K562 (cell line): ENCODE measurements around the gene NRIP2. TPM values are rescaled to one million over a fixed set of nuclear protein-coding genes. Genes with fewer than 3 reads are reported as not detected.

Experiments
- ESRRA ChIP-seq: fragments of 450-650 bp; IDR thresholded peaks from 2 replicates; pipeline ENCODE4 v1.6.1; 2014; ENCODE audit warnings: low read depth, mild to moderate bottlenecking, moderate library complexity, borderline replicate concordance
- ETS2 ChIP-seq: IDR thresholded peaks from 2 replicates; pipeline ENCODE4 v1.6.1; 2016; ENCODE audit warnings: borderline replicate concordance, missing genetic modification characterization, mild to moderate bottlenecking, moderate library complexity, missing compliant biosample characterization; ENCODE audit not compliant: poor library complexity, severe bottlenecking
- HDGF ChIP-seq: fragments of 450-650 bp; IDR thresholded peaks from 2 replicates; pipeline ENCODE4 v1.6.1; 2016
- IFI16 ChIP-seq: fragments of 250-450 bp; sonication (Bioruptor Pico); IDR thresholded peaks from 2 replicates; pipeline ENCODE4 v2.1.2; 2022; ENCODE audit warnings: mild to moderate bottlenecking, inconsistent platforms
- JUN ChIP-seq, 2 experiments: sonication (generic) in 1 of 2; formaldehyde crosslinking in 1 of 2; IDR thresholded peaks; 2 replicates each; pipeline versions ENCODE4 v1.6.1 to v1.8.0; 2012 to 2022; ENCODE audit warnings: borderline replicate concordance in 2 of 2, mild to moderate bottlenecking in 2 of 2, improper control_type of control experiment in 1 of 2, low read depth in 1 of 2, low read length in 1 of 2, missing genetic modification reagents in 1 of 2
- ZFP1 ChIP-seq: fragments of 450-650 bp; formaldehyde crosslinking; IDR thresholded peaks from 2 replicates; pipeline ENCODE4 v1.4.0; 2020; ENCODE audit warnings: mild to moderate bottlenecking, mixed read lengths
- ZNF121 ChIP-seq: sonication (generic); formaldehyde crosslinking; conservative IDR thresholded peaks from 2 replicates; pipeline ENCODE4 v1.8.0; 2022; ENCODE audit warnings: missing genetic modification reagents
- ZNF77 ChIP-seq: fragments of 250-450 bp; sonication (Bioruptor Pico); IDR thresholded peaks from 2 replicates; pipeline ENCODE4 v1.5.0; 2020
- ZSCAN32 ChIP-seq: fragments of 450-650 bp; formaldehyde crosslinking; IDR thresholded peaks from 2 replicates; pipeline ENCODE4 v1.4.0; 2020; ENCODE audit warnings: mild to moderate bottlenecking, moderate library complexity
- polyA plus RNA-seq, 8 experiments: library from polyadenylated mRNA; depleted of rRNA in 4 of 8; stranded (reverse) in 5 of 8; unstranded in 3 of 8; fragments of >200 nt; fragmentation: Nextera tagmentation in 2 of 8; fragmentation: Illumina TruSeq in 1 of 8; extraction: Ambion mirVana in 2 of 8; extraction: Trizol in 1 of 8; gene quantifications; 2 replicates each; pipeline versions ENCODE4 v1.2.1 to v1.2.3, GENCODE V29; 2011 to 2014; ENCODE audit warnings: inconsistent platforms in 1 of 8, missing spikeins in 1 of 8
- total RNA-seq, 7 experiments: library from RNA; depleted of rRNA in 6 of 7; stranded (reverse); fragments of >200 nt in 6 of 7; fragmentation: Illumina TruSeq in 2 of 7; extraction: Trizol in 2 of 7; gene quantifications; 2 replicates each; pipeline versions ENCODE4 v1.2.1 to v1.2.3, GENCODE V29; 2011 to 2021; ENCODE audit warnings: low replicate concordance in 1 of 7
- TF ChIP-seq, protein P1 (sequence below): IDR thresholded peaks from 2 replicates; pipeline ENCODE4 v1.6.1; 2011; ENCODE audit not compliant: insufficient read length; ENCODE audit errors: extremely low read depth
- TF ChIP-seq, protein P2 (sequence below): sonication (generic); formaldehyde crosslinking; IDR thresholded peaks from 2 replicates; pipeline ENCODE4 v1.8.1; 2022; ENCODE audit warnings: missing genetic modification reagents
- TF ChIP-seq, protein P3 (sequence below): sonication (generic); formaldehyde crosslinking; IDR thresholded peaks from 2 replicates; pipeline ENCODE4 v1.5.0; 2020; ENCODE audit warnings: missing genetic modification reagents
- TF ChIP-seq, protein P4 (sequence below), 2 experiments: fragments of 450-650 bp in 1 of 2; sonication (generic) in 1 of 2; formaldehyde crosslinking in 1 of 2; IDR thresholded peaks in 1 of 2; conservative IDR thresholded peaks in 1 of 2; 2 replicates each; pipeline versions ENCODE4 v1.6.1 to v1.8.1; 2016 to 2023; ENCODE audit warnings: mild to moderate bottlenecking in 2 of 2, moderate library complexity in 2 of 2, inconsistent platforms in 1 of 2, missing genetic modification reagents in 1 of 2
- TF ChIP-seq, protein P5 (sequence below): sonication (generic); formaldehyde crosslinking; IDR thresholded peaks from 2 replicates; pipeline ENCODE4 v1.8.0; 2022; ENCODE audit warnings: mild to moderate bottlenecking, missing genetic modification reagents
- TF ChIP-seq, protein P6 (sequence below): fragments of 250-450 bp; sonication (Bioruptor Pico); IDR thresholded peaks from 2 replicates; pipeline ENCODE4 v1.5.1; 2021; ENCODE audit warnings: mild to moderate bottlenecking

Gene NRIP2
- total and polyA plus RNA-seq, 9 of the 15 experiments (the other 6 are each of a cell fraction or from before 2014, with no cell fraction given): 0.07 to 0.10 TPM; not detected in 7

DNA sequence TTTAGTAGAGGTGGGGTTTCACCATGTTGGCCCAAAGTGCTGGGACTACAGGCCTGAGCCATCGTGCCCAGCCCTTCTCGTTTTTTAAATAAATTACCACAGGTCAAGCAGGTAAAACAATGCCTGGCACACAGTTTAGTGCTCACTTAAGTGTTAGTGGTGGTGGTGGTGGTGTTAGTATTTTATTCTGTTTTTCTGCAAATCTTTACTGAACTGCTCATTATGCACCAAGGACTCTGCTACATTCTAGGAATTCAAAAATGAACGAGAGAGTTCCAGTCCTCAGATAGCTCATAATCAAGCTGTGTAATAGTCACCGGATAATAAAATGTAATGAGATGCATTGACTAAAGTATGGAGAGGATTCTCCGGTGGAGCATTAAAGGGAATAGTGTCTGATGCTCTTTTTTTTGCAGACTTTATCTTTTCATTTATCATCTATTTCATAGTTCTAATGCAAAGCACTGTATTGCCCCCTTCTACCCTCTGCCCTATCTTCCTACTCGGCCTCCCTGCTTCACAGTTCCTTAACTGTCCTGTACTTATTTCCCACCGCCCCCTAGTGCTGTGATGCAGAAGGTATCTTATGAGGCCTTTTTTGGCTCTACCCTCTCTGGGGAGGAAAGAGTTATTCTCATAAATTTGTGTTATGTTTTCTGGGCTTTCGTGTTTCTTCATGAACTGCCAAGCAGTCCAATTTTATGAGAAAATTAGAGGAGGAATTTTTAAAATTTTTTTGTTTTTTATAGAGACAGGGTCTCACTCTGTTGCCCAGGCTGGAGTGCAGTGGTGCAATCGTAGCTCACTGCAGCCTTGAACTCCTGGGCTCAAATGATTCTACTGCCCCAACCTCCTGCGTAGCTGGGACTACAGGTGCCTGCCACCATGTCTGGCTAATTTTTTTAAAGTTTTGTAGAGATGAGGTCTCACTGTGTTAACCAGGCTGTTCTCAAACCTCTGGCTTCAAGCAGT, 21.3 kb downstream of the NRIP2 start (continued):
- TF ChIP-seq, protein P1, sequence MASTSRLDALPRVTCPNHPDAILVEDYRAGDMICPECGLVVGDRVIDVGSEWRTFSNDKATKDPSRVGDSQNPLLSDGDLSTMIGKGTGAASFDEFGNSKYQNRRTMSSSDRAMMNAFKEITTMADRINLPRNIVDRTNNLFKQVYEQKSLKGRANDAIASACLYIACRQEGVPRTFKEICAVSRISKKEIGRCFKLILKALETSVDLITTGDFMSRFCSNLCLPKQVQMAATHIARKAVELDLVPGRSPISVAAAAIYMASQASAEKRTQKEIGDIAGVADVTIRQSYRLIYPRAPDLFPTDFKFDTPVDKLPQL: no peak
- TF ChIP-seq HDGF: no peak
- TF ChIP-seq ZSCAN32 (CRISPR knock-in tag): no peak
- TF ChIP-seq IFI16 (CRISPR knock-in tag): no peak
- TF ChIP-seq, protein P2, sequence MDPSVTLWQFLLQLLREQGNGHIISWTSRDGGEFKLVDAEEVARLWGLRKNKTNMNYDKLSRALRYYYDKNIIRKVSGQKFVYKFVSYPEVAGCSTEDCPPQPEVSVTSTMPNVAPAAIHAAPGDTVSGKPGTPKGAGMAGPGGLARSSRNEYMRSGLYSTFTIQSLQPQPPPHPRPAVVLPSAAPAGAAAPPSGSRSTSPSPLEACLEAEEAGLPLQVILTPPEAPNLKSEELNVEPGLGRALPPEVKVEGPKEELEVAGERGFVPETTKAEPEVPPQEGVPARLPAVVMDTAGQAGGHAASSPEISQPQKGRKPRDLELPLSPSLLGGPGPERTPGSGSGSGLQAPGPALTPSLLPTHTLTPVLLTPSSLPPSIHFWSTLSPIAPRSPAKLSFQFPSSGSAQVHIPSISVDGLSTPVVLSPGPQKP: no peak
- peak; percentile 91 for TF ChIP-seq ZNF121 (CRISPR knock-in tag)
- no peak for TF ChIP-seq ETS2 (tag)
- TF ChIP-seq ESRRA: no peak
- TF ChIP-seq, protein P3, sequence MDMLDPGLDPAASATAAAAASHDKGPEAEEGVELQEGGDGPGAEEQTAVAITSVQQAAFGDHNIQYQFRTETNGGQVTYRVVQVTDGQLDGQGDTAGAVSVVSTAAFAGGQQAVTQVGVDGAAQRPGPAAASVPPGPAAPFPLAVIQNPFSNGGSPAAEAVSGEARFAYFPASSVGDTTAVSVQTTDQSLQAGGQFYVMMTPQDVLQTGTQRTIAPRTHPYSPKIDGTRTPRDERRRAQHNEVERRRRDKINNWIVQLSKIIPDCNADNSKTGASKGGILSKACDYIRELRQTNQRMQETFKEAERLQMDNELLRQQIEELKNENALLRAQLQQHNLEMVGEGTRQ (CRISPR knock-in tag): no peak
- TF ChIP-seq, protein P4, sequence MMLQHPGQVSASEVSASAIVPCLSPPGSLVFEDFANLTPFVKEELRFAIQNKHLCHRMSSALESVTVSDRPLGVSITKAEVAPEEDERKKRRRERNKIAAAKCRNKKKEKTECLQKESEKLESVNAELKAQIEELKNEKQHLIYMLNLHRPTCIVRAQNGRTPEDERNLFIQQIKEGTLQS (IDR thresholded peaks at IDR 0.05): no peak
- TF ChIP-seq, protein P4 (CRISPR knock-in tag; conservative IDR thresholded peaks at IDR 0.05): no peak
- no peak for TF ChIP-seq ZFP1 (CRISPR knock-in tag)
- TF ChIP-seq JUN (IDR thresholded peaks at IDR 0.05; ENCODE audit: borderline replicate concordance, low read depth, low read length): no peak
- TF ChIP-seq JUN (CRISPR knock-in tag; IDR thresholded peaks at IDR 0.05; ENCODE audit: borderline replicate concordance): no peak
- no peak for TF ChIP-seq ZNF77 (CRISPR knock-in tag)
- TF ChIP-seq, protein P5, sequence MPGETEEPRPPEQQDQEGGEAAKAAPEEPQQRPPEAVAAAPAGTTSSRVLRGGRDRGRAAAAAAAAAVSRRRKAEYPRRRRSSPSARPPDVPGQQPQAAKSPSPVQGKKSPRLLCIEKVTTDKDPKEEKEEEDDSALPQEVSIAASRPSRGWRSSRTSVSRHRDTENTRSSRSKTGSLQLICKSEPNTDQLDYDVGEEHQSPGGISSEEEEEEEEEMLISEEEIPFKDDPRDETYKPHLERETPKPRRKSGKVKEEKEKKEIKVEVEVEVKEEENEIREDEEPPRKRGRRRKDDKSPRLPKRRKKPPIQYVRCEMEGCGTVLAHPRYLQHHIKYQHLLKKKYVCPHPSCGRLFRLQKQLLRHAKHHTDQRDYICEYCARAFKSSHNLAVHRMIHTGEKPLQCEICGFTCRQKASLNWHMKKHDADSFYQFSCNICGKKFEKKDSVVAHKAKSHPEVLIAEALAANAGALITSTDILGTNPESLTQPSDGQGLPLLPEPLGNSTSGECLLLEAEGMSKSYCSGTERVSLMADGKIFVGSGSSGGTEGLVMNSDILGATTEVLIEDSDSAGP: no peak
- TF ChIP-seq, protein P6, sequence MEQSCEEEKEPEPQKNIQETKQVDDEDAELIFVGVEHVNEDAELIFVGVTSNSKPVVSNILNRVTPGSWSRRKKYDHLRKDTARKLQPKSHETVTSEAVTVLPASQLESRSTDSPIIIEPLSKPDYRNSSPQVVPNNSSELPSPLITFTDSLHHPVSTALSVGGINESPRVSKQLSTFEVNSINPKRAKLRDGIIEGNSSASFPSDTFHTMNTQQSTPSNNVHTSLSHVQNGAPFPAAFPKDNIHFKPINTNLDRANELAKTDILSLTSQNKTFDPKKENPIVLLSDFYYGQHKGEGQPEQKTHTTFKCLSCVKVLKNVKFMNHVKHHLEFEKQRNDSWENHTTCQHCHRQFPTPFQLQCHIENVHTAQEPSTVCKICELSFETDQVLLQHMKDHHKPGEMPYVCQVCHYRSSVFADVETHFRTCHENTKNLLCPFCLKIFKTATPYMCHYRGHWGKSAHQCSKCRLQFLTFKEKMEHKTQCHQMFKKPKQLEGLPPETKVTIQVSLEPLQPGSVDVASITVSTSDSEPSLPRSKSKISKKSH: no peak
